ENCODE measurements around the gene NSUN6.

GRCh38 chr10:18549105-18549504 lies 102.3 kb downstream of the NSUN6 start:
- TF ChIP-seq, protein P1, sequence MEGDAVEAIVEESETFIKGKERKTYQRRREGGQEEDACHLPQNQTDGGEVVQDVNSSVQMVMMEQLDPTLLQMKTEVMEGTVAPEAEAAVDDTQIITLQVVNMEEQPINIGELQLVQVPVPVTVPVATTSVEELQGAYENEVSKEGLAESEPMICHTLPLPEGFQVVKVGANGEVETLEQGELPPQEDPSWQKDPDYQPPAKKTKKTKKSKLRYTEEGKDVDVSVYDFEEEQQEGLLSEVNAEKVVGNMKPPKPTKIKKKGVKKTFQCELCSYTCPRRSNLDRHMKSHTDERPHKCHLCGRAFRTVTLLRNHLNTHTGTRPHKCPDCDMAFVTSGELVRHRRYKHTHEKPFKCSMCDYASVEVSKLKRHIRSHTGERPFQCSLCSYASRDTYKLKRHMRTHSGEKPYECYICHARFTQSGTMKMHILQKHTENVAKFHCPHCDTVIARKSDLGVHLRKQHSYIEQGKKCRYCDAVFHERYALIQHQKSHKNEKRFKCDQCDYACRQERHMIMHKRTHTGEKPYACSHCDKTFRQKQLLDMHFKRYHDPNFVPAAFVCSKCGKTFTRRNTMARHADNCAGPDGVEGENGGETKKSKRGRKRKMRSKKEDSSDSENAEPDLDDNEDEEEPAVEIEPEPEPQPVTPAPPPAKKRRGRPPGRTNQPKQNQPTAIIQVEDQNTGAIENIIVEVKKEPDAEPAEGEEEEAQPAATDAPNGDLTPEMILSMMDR (IDR thresholded peaks at IDR 0.05): no peak
- TF ChIP-seq, protein P2, sequence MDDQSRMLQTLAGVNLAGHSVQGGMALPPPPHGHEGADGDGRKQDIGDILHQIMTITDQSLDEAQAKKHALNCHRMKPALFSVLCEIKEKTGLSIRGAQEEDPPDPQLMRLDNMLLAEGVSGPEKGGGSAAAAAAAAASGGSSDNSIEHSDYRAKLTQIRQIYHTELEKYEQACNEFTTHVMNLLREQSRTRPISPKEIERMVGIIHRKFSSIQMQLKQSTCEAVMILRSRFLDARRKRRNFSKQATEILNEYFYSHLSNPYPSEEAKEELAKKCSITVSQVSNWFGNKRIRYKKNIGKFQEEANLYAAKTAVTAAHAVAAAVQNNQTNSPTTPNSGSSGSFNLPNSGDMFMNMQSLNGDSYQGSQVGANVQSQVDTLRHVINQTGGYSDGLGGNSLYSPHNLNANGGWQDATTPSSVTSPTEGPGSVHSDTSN (IDR thresholded peaks at IDR 0.05): no peak
- TF ChIP-seq POLR2AphosphoS5 (IDR thresholded peaks at IDR 0.05; ENCODE audit: low read depth, low read length) (no peak), TAF1 (IDR thresholded peaks at IDR 0.05; ENCODE audit: borderline replicate concordance, low read depth, low read length) (no peak), EP300 (IDR thresholded peaks at IDR 0.05; ENCODE audit: borderline replicate concordance in 1 of 2, low read depth in 1 of 2, low read length in 1 of 2) (no peak), TEAD4 (IDR thresholded peaks at IDR 0.05; ENCODE audit: borderline replicate concordance, insufficient read depth) (no peak)

All from SK-N-SH (cell line).